Measurements from ENCODE around the gene AKAIN1. TPM values are rescaled to one million over a fixed set of nuclear protein-coding genes. Genes with fewer than 3 reads are reported as not detected.

AKAIN1 gene
- total RNA-seq, 6 donors from 2014 or later: not detected

DNA sequence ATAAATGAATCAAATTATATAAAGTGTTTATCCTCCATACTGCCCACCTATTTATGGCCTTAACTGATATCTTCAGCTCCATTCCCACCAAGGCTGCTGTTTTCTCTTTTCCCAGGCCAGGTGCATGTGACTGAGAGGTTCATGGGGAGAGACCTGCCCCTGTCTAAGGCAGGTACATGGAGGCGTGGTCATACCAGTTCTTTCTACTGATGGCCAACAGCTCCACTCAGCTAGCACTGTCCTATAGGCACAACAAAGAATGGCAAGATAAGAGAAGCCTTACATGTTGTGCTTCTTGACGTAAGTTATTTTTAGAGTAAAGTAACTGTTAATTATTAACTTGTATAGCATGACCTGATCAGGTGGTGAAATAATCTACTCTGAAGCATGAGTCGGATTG, 16.8 kb downstream of the AKAIN1 start:
- 63 to 79% methylated on average over 3 of the region's 3 CpGs for WGBS, 2 donors
- no peak for TF ChIP-seq POLR2A (IDR thresholded peaks at IDR 0.05)
- TF ChIP-seq POLR2AphosphoS5 (IDR thresholded peaks at IDR 0.05): no peak
- no peak for TF ChIP-seq EP300 (IDR thresholded peaks at IDR 0.05)
- no peak for TF ChIP-seq CTCF (IDR thresholded peaks at IDR 0.05)
- ATAC-seq (ENCODE audit: low FRiP score in 2 of 2): no peak

DNA sequence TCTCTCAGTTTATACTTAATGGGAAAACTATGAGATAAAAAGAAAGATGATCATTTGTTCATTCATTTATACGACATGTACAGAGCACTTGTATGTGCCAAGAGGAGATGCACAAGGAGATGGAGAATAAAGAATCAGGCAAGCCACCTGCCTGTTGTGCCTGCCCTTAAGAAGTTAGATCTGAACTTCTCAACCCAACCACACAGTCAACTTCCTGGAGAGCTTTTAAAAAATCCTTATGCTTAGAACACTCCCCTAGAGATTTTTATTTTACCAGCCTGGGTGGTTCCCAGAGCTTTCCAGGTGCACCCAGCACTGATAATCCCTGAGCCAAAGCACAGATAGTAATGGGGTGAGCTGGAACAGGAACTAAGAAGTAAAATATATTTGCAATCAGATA, 18.5 kb downstream of the AKAIN1 start:
- H3K27me3 ChIP-seq: no peaks in the 10 kb centered on the region
- H3K4me3 ChIP-seq: no peak overlapping the region
- H3K36me3 ChIP-seq: no peaks in the 10 kb centered on the region
- 94 to 100% methylated on average over 1 of the region's 1 CpG for WGBS, 2 donors
- no peaks in the 10 kb centered on the region for H3K4me1 ChIP-seq
- DNase-seq (no peak), ATAC-seq (ENCODE audit: low FRiP score in 2 of 2) (no peak)
- no peak overlapping the region for H3K27ac ChIP-seq
- no peaks in the 10 kb centered on the region for H3K9me3 ChIP-seq
- TF ChIP-seq EP300 (IDR thresholded peaks at IDR 0.05) (no peak), POLR2A (IDR thresholded peaks at IDR 0.05) (no peak), POLR2AphosphoS5 (IDR thresholded peaks at IDR 0.05) (no peak), CTCF (IDR thresholded peaks at IDR 0.05) (no peak)

More for the DNA sequence above, 16.8 kb downstream of the AKAIN1 start:
- Histone ChIP-seq H3K9me3 (no peaks in the 10 kb centered on the region), H3K4me3 (no peak overlapping the region), H3K27me3 (no peaks in the 10 kb centered on the region), H3K4me1 (no peaks in the 10 kb centered on the region), H3K27ac (no peak overlapping the region), H3K36me3 (no peaks in the 10 kb centered on the region)
- no peak for DNase-seq

DNA sequence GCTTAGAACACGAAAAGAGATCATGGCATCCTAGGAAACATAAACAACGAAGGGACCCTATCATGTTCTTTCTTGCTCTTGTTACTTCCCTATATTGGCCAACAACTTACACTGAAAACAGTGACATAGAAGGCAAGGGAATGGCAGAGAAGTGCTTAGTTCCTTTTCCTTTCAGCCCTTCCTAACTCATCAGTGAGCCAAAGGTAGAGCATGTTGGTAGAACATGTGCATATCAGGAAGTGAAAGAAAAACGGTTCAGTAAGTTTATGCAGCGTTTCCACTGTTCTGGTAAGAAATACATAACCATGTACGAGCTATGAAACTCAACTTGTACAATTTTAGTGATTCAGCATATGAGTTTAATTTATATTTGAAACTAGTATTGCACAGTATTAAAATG, 21.7 kb downstream of the AKAIN1 start:
- TF ChIP-seq POLR2A (IDR thresholded peaks at IDR 0.05): no peak
- TF ChIP-seq CTCF (IDR thresholded peaks at IDR 0.05): no peak
- no peak for TF ChIP-seq POLR2AphosphoS5 (IDR thresholded peaks at IDR 0.05)
- 61 to 69% methylated on average over 5 of the region's 5 CpGs for WGBS, 2 donors
- no peak for DNase-seq
- Histone ChIP-seq H3K36me3 (no peaks in the 10 kb centered on the region), H3K9me3 (no peaks in the 10 kb centered on the region), H3K4me3 (no peak overlapping the region), H3K27me3 (no peaks in the 10 kb centered on the region), H3K27ac (no peak overlapping the region), H3K4me1 (no peaks in the 10 kb centered on the region)
- ATAC-seq (ENCODE audit: low FRiP score in 2 of 2): peak in 1 of 2 donors; percentile 39

- no peak for DNase-seq
- Histone ChIP-seq H3K9me3 (no peaks in the 10 kb centered on the region), H3K36me3 (no peaks in the 10 kb centered on the region), H3K4me3 (no peak overlapping the region), H3K4me1 (no peaks in the 10 kb centered on the region), H3K27ac (no peak overlapping the region), H3K27me3 (no peaks in the 10 kb centered on the region)
- ATAC-seq (ENCODE audit: low FRiP score in 2 of 2): no peak
- TF ChIP-seq POLR2AphosphoS5 (IDR thresholded peaks at IDR 0.05) (no peak), POLR2A (IDR thresholded peaks at IDR 0.05) (no peak), CTCF (IDR thresholded peaks at IDR 0.05) (no peak), EP300 (IDR thresholded peaks at IDR 0.05) (no peak)
- WGBS, 2 donors: 63 to 86% methylated on average over 6 of the region's 6 CpGs
Observed at GRCh38 chr18:5173646-5174045, 23.4 kb downstream of the AKAIN1 start.

DNA sequence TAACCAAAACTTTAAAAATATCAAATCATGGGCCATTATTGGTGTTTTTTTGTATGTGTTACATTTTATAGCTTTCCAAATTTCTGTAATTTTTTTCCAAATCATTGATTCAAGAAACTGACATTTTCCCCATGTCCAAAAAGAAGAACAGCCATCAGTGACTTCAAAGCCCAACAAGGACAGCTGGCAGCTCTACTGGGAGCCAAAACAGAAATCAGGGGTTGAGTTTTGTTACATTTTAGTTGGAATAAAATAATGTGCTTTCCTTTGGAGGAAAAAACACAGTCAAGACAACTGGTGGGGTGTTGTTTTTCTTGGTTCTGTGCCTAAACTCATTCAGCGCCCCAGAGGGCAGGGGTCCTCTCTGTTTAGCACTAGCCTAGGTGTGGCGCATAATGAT, 23.8 kb downstream of the AKAIN1 start:
- WGBS, 2 donors: 83 to 90% methylated on average over 2 of the region's 2 CpGs
- TF ChIP-seq POLR2AphosphoS5 (IDR thresholded peaks at IDR 0.05): no peak
- no peak for TF ChIP-seq EP300 (IDR thresholded peaks at IDR 0.05)
- TF ChIP-seq CTCF (IDR thresholded peaks at IDR 0.05): no peak
- TF ChIP-seq POLR2A (IDR thresholded peaks at IDR 0.05): no peak

More for the DNA sequence above, 23.8 kb downstream of the AKAIN1 start:
- Histone ChIP-seq H3K4me1 (no peaks in the 10 kb centered on the region), H3K36me3 (no peaks in the 10 kb centered on the region), H3K9me3 (no peaks in the 10 kb centered on the region), H3K27me3 (no peaks in the 10 kb centered on the region), H3K27ac (no peak overlapping the region), H3K4me3 (no peak overlapping the region)
- ATAC-seq (ENCODE audit: low FRiP score in 2 of 2): no peak
- DNase-seq: no peak

Measured in upper lobe of left lung (tissue), 6 donors.